ENCODE measurements around the gene HEXIM1. TPM values are rescaled to one million over a fixed set of nuclear protein-coding genes. Genes with fewer than 3 reads are reported as not detected.

The HEXIM1 gene, protein sequence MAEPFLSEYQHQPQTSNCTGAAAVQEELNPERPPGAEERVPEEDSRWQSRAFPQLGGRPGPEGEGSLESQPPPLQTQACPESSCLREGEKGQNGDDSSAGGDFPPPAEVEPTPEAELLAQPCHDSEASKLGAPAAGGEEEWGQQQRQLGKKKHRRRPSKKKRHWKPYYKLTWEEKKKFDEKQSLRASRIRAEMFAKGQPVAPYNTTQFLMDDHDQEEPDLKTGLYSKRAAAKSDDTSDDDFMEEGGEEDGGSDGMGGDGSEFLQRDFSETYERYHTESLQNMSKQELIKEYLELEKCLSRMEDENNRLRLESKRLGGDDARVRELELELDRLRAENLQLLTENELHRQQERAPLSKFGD
- total RNA-seq (2022; extraction: Qiagen RNA extraction; ENCODE audit: low read depth), result 42.2 to 49.3 TPM (median 47.7 TPM) in 5 replicates

DNA sequence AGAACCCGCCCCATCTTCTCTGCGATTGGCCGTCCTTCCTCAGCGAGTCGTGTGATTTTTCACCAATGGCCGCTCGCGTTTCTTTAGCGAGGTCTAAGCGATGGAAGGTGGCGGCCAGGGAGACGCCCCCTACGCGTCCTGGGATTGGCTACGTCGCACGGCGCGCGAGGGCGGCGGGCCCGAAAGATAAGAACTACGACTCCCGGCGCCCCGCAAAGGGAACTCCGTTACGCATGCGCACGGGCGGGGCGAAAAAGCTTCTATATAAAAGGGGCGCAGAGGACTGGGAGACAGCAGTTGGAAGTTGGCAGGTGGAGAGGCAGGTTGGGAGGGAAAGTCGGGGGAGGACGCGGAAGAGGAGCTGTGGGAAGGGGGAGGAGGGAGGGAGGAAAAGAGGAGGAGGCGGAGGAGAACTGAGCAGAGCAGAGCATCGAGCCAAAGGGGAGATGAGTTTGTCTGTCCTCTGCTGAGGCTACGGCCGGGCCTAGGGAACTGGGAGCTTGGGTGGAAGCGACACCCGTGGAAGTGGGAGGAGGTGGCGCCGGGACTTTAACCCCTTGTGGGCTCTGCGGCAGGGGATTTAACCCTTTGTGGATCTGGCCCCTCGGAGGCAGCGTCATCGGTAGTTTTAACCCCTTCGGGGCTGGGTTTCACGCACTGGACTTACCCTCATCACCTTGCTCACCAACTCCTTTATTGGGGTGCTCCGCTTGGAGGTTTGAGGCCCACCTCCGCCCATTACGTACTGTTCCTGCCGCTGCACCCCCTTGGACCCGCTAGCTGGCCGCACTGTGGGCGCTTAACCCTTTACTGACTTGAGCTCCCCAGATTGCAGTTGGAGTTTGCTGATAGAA is at the start of gene HEXIM1:
TSS of gene HEXIM1 (plus strand) at position 293 of the 854 bp plus-strand sequence. CDS start 716 bp downstream, outside the sequence.

DNA sequence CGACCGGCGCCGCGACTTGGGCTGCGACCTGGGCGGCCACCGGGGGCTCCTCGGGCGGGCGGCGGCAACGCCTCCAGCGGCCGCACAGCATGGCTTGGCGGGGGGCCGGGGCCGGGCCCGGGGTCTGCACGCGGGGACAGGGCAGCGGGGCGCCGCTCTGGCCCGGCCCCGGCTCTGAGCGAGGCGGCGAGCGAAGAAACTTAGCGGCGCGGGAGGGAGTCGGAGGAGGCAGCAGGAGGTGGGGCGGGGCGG is 16.0 kb upstream of the HEXIM1 start, which contains the start of gene PLCD3:
TSS of gene PLCD3 (minus strand) at position 196 of the 252 bp plus-strand sequence. CDS start at position 91, 105 bp downstream.

DNA sequence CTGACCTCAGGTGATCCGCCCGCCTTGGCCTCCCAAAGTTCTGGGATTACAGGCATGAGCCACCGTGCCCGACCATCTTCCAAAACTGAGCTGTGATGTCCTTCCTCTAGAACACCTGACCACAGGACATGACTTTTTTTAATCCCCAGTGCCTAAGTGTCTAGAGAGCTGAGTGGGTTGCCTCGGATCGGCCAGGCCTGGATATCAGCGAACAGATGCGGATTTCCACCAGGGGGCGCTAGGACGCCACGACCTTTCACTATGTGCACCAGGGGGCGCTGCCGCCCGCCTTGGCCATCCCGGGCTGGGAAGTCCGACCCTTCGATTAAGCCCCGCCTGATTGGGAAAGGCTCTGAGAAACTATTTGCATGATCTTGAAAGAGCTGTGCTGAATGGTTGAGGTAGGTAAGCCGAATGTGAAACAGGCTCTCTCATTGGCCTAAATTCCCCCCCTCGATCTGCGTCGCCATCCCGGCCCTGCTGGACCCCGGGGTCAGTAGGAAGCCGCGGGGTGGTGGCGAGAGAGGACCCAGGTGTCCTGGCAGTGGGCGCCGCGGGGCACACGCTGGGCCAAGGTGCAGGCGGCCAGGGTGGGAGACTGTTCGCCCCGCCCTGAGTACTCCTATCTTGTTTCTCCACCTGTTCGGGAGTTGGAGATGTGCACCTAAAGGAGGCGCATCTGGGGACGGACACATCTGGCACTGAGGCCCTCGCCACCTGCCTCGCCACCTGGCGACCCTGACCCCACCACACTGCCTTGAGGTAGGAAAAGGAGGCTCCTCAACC is 12.9 kb upstream of the HEXIM1 start, which contains the start of gene ACBD4:
TSS of gene ACBD4 (plus strand) at position 496 of the 786 bp plus-strand sequence. CDS start 458 bp downstream, outside the sequence.

DNA sequence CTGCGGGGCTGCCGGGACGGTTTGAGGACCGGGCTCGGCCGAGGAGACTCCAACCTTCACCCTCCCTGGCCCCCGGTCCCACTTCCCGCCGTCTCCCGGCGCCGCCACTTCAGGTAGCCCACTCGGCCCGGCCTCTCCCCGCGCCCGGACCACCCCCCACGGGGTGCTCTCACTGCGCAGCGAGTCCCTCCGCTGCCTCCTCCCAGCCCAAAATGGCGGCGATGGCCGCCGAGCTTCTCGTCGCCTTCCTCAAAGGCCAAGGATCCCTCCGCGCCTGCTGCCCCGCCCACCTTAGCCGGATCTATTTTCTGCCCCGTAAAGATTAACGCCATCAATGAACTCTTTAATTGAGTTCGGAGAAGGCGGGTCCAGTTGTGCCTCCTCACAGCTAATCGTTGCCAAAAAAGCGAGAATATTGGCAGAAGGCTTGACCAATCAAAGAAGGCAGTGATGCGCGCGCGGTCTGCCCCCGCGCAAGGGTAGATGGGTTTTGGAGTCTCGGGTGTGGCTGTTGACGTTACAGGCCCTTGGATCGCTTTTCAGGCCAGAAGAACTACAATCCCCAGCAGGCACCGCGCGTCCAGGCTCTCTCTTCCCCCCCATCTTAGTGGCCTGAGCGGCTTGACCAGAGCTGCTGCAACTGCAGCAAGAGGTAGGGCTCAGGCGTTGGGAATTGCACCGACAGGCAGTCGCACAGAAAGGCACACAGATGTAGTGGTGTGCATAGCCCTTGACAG is 13.2 kb downstream of the HEXIM1 start, which contains the start of gene HEXIM2:
TSS of gene HEXIM2 (plus strand) at position 588 of the 737 bp plus-strand sequence. CDS start 919 bp downstream, outside the sequence.

Other genes starting within 250 kb of the HEXIM1 start
- gene EFTUD2, start 249.0 kb upstream of the HEXIM1 start, total RNA-seq (2022; extraction: Qiagen RNA extraction; ENCODE audit: low read depth), result 140 to 187 TPM (median 159 TPM) in 5 replicates
- gene GFAP, start 233.0 kb upstream of the HEXIM1 start, total RNA-seq (2022; extraction: Qiagen RNA extraction; ENCODE audit: low read depth), result 0.29 to 1.3 TPM (median 0.61 TPM) in 5 replicates
- gene KIF18B, start 200.7 kb upstream of the HEXIM1 start, total RNA-seq (2022; extraction: Qiagen RNA extraction; ENCODE audit: low read depth), result 27.9 to 41.2 TPM (median 36.3 TPM) in 5 replicates
- gene C1QL1, start 180.2 kb upstream of the HEXIM1 start, total RNA-seq (2022; extraction: Qiagen RNA extraction; ENCODE audit: low read depth), result 15.6 to 36.2 TPM (median 31.7 TPM) in 5 replicates
- gene DCAKD, start 96.8 kb upstream of the HEXIM1 start, total RNA-seq (2022; extraction: Qiagen RNA extraction; ENCODE audit: low read depth), result 15.9 to 22.3 TPM (median 20.5 TPM) in 5 replicates
- 163 to 409 TPM (median 178 TPM) in 5 replicates for gene NMT1, start 87.2 kb upstream of the HEXIM1 start, total RNA-seq (2022; extraction: Qiagen RNA extraction; ENCODE audit: low read depth)
- gene PLCD3, start 16.0 kb upstream of the HEXIM1 start, total RNA-seq (2022; extraction: Qiagen RNA extraction; ENCODE audit: low read depth), result 151 to 229 TPM (median 208 TPM) in 5 replicates
- 5.6 to 8.8 TPM (median 8.2 TPM) in 5 replicates for gene ACBD4, start 12.8 kb upstream of the HEXIM1 start, total RNA-seq (2022; extraction: Qiagen RNA extraction; ENCODE audit: low read depth)
- gene HEXIM2, start 13.4 kb downstream of the HEXIM1 start, total RNA-seq (2022; extraction: Qiagen RNA extraction; ENCODE audit: low read depth), result 13.3 to 17.1 TPM (median 15.6 TPM) in 5 replicates
- 28.2 to 37.3 TPM (median 34.6 TPM) in 5 replicates for gene FMNL1, start 73.4 kb downstream of the HEXIM1 start, total RNA-seq (2022; extraction: Qiagen RNA extraction; ENCODE audit: low read depth)
- gene SPATA32, start 113.6 kb downstream of the HEXIM1 start, total RNA-seq (2022; extraction: Qiagen RNA extraction; ENCODE audit: low read depth), result 0.09 to 0.31 TPM (median 0.13 TPM) in 5 replicates
- 40.8 to 74.6 TPM (median 57.2 TPM) in 5 replicates for gene MAP3K14, start 168.5 kb downstream of the HEXIM1 start, total RNA-seq (2022; extraction: Qiagen RNA extraction; ENCODE audit: low read depth)